GM13976 (cell line): ENCODE data around the gene IDI2.

Experiments
- DNase-seq: peaks from one replicate; pipeline ENCODE4 v3.0.0; 2012; ENCODE audit warnings: low spot score
- in situ Hi-C: fragments of 300-500 bp; cut with MboI; formaldehyde crosslinking; loops from one replicate; pipeline ENCODE4 v1.12.0; 2022; ENCODE audit warnings: low sequenced_read_pairs, mixed read lengths, inconsistent platforms; ENCODE audit not compliant: unreplicated experiment
- TF ChIP-seq, protein P1 (sequence below): IDR thresholded peaks from 2 replicates; pipeline ENCODE4 v1.5.1; 2012; ENCODE audit warnings: borderline replicate concordance, mild to moderate bottlenecking; ENCODE audit not compliant: insufficient read depth; ENCODE audit errors: extremely low read depth, missing control alignments, control extremely low read depth

Gene IDI2

DNA sequence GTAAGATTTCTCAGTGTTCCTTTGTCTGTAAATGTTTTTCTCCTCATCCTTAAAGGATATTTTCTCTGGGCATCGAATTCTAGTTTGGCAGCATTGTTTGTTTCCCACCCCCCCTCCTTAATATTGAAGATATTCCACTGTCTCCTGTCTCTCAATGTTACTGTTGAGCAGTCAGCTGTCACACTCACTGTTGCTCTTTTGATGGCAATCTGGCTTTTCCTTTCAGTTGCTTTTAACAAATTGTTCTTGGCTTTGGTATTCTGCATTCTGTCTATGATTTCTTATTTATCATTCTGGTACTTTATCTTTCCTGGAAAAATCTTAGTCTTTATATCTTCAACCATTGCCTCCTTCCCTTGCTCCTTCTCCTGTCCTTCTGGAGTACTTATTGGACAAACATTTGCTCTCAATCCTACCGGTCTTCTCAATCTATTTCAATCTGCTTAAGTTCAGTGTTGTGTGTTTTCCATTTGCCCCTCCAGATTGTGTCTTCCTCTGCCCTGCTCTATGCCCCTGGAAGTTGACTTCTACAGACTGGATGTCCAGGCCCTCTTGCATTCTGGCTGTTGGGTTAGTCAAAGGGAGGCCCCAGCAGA is 46.7 kb downstream of the IDI2 start:
- in situ Hi-C loops, result no loop called here
- TF ChIP-seq, protein P1, sequence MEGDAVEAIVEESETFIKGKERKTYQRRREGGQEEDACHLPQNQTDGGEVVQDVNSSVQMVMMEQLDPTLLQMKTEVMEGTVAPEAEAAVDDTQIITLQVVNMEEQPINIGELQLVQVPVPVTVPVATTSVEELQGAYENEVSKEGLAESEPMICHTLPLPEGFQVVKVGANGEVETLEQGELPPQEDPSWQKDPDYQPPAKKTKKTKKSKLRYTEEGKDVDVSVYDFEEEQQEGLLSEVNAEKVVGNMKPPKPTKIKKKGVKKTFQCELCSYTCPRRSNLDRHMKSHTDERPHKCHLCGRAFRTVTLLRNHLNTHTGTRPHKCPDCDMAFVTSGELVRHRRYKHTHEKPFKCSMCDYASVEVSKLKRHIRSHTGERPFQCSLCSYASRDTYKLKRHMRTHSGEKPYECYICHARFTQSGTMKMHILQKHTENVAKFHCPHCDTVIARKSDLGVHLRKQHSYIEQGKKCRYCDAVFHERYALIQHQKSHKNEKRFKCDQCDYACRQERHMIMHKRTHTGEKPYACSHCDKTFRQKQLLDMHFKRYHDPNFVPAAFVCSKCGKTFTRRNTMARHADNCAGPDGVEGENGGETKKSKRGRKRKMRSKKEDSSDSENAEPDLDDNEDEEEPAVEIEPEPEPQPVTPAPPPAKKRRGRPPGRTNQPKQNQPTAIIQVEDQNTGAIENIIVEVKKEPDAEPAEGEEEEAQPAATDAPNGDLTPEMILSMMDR, result no peak
- DNase-seq, result no peak

DNA sequence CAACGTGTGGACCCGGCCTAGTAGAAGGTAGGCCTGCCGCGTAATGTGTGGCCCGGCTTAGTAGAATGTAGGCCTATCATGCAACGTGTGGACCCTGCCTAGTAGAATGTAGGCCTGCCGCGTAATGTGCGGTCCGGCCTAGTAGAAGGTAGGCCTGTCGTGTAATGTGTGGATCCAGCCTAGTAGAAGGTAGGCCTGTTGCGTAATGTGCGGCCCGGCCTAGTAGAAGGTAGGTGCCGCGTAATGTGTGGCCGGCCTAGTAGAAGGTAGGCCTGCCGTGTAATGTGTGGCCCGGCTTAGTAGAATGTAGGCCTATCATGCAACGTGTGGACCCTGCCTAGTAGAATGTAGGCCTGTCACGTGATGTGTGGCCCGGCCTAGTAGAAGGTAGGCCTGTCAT is 49.3 kb downstream of the IDI2 start:
- TF ChIP-seq, protein P1, result no peak
- in situ Hi-C loops, result no loop called here
- DNase-seq, result no peak

DNA sequence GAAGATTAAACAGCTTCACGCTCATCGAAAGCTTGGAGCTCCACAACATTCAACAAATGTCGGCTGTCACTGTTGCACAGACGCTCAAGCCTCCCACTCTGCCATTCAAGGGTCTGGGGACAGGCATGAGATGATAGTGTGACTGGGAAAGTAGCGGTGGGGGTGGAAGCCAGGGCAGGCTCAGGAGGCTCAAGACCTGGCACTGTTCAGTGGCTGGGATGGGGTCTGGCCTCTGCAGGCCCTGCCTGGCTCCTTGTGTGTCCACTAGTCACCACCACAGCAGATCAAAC is 50.9 kb downstream of the IDI2 start:
- in situ Hi-C loops, result no loop called here
- TF ChIP-seq, protein P1, result no peak
- no peak for DNase-seq

DNA sequence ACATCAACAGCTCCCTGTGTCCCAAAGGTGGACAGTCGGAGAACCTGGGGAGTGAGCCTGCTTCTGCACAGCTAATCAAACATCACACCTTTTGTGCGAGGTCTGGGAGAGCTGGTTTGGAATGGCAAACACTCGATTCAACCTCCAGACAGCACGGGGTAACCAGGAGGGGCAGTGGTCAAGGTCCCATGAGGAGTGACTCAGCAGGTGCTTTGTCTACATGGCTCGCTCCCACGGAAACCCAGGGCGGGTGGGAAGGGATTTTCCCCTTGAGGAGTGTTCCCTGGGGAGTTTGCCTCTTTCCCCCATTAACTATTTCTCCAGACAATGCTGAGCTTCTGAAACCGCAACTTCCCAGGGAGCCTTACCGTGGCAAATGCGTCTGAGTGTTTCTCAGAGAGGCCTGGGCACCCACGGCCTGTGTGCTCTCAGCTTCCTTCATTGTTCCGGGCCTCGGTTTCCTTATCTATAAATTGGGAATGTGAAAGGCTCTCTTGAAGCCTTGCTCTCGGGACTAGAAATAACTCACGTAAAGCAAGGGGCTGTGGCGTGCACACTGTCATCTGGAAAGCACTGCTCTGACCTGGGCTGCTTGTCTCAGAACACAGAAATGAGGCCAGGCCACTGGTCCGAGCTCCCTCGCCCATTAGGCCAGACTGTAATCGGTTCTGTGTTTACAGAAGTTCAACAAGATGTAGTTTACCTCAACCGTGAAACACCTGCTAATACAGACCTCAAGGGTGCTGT is 51.4 kb downstream of the IDI2 start:
- TF ChIP-seq, protein P1, result no peak
- DNase-seq, result no peak
- in situ Hi-C loops, result no loop called here

GRCh38 chr10:972763-973162 is 52.9 kb downstream of the IDI2 start:
- TF ChIP-seq, protein P1, result no peak
- in situ Hi-C loops, result no loop called here
- no peak for DNase-seq

GRCh38 chr10:971613-972012 is 54.0 kb downstream of the IDI2 start:
- TF ChIP-seq, protein P1, result no peak
- no peak for DNase-seq
- in situ Hi-C loops, result no loop called here
